Endothelial cell of umbilical vein (primary cell): Measurements from ENCODE around the gene PPFIBP2.

Source experiments
- CTCF ChIP-seq, 2 donors: IDR thresholded peaks; 1 replicate in 1 of 2; 2 replicates in 1 of 2; pipeline ENCODE4 v1.5.1; 2011; ENCODE audit warnings: low read length in 2 of 2, mild to moderate bottlenecking in 2 of 2, moderate library complexity in 2 of 2, control low read depth in 1 of 2, inconsistent platforms in 1 of 2, low read depth in 1 of 2; ENCODE audit not compliant: insufficient read depth in 1 of 2; ENCODE audit errors: extremely low read depth in 1 of 2
- GATA2 ChIP-seq: IDR thresholded peaks from 2 replicates; pipeline ENCODE4 v1.7.0; 2011; ENCODE audit warnings: low read depth, mild to moderate bottlenecking, moderate library complexity, mixed read lengths, low read length; ENCODE audit not compliant: insufficient read length, insufficient read depth
- POLR2AphosphoS5 ChIP-seq: IDR thresholded peaks from 2 replicates; pipeline ENCODE4 v1.6.1; 2012; ENCODE audit warnings: low read depth, mild to moderate bottlenecking, control low read depth, low read length, moderate library complexity; ENCODE audit not compliant: insufficient read depth

DNA sequence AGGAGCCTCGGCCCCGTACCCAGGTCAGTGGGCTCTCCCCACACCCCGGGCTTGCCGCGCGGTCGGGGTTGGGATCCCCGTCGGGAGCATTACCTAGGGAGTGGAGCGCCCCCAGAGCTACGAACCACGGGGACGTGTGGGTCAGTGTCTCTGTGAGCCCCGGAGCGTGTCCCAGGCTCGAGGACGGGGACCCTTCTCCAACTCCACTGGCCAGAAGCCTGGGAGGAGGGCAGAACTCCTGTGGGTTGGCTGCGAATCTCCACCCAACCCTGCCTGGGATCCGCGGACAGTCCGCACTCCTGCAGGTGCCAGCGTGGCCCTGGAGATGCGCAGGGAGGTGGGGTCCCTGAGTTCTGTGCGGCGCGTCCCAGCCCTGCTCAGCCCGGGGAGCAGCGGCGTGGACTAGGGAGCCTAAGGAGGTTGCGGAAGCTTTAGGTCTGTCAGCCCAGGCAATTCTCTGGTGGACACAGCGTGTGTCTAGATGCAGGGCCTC is 346 bp downstream of the PPFIBP2 start:
- TF ChIP-seq CTCF (IDR thresholded peaks at IDR 0.05; ENCODE audit: extremely low read depth in 1 of 2, insufficient read depth in 1 of 2, low read depth in 1 of 2, low read length in 2 of 2) = no peak
- no peak for TF ChIP-seq POLR2AphosphoS5
- no peak for TF ChIP-seq GATA2
